Liver (tissue), 9 donors: ENCODE data around the gene DNM3. TPM values are rescaled to one million over a fixed set of nuclear protein-coding genes. Genes with fewer than 3 reads are reported as not detected.

ENCODE experiments used
- DNase-seq: peaks from one replicate; pipeline ENCODE4 v3.0.0-alpha.2; 2017; ENCODE audit warnings: low spot score
- H3K27ac ChIP-seq, 2 donors: one replicate each; pipeline ENCODE4 v1.7.0; 2013; ENCODE audit warnings: inconsistent platforms in 2 of 2, low read length in 2 of 2, control low read depth in 1 of 2, low read depth in 1 of 2, mild to moderate bottlenecking in 1 of 2
- H3K27me3 ChIP-seq, 4 donors: one replicate each; pipeline versions ENCODE4 v1.6.1 to v1.7.0; 2013; ENCODE audit warnings: low read length in 3 of 4, inconsistent platforms in 1 of 4, mild to moderate bottlenecking in 1 of 4, moderate library complexity in 1 of 4; ENCODE audit not compliant: control insufficient read depth in 4 of 4, insufficient read depth in 4 of 4
- H3K36me3 ChIP-seq, 4 donors: one replicate each; pipeline versions ENCODE4 v1.6.1 to v1.7.0; 2013; ENCODE audit warnings: low read length in 3 of 4, mild to moderate bottlenecking in 3 of 4, low read depth in 1 of 4, moderate library complexity in 1 of 4; ENCODE audit not compliant: control insufficient read depth in 4 of 4, insufficient read depth in 3 of 4
- H3K4me1 ChIP-seq, 4 donors: one replicate each; pipeline versions ENCODE4 v1.6.1 to v1.7.0; 2013; ENCODE audit warnings: low read length in 3 of 4, mild to moderate bottlenecking in 3 of 4, moderate library complexity in 1 of 4; ENCODE audit not compliant: control insufficient read depth in 4 of 4, insufficient read depth in 4 of 4
- H3K4me3 ChIP-seq, 3 donors: one replicate each; pipeline versions ENCODE4 v1.6.1 to v1.7.0; 2013; ENCODE audit warnings: low read length in 3 of 3, control low read depth in 1 of 3, low read depth in 1 of 3, mild to moderate bottlenecking in 1 of 3
- H3K9ac ChIP-seq, 2 donors: one replicate each; pipeline ENCODE4 v1.7.0; 2013; ENCODE audit warnings: low read length in 2 of 2, mild to moderate bottlenecking in 2 of 2, moderate library complexity in 2 of 2, control low read depth in 1 of 2, low read depth in 1 of 2
- H3K9me3 ChIP-seq, 4 donors: one replicate each; pipeline versions ENCODE4 v1.6.1 to v1.7.0; 2013; ENCODE audit warnings: low read length in 3 of 4; ENCODE audit not compliant: control insufficient read depth in 4 of 4
- EGR1 ChIP-seq, 2 donors: IDR thresholded peaks; 2 replicates each; pipeline ENCODE4 v1.6.1; 2016 to 2018; ENCODE audit warnings: antibody characterized with exemption in 2 of 2, low read depth in 2 of 2
- FOXA1 ChIP-seq: IDR thresholded peaks from 2 replicates; pipeline ENCODE4 v1.6.1; 2016; ENCODE audit warnings: antibody characterized with exemption
- FOXA2 ChIP-seq: IDR thresholded peaks from 2 replicates; pipeline ENCODE4 v1.6.1; 2016; ENCODE audit warnings: antibody characterized with exemption
- HNF4G ChIP-seq: IDR thresholded peaks from 2 replicates; pipeline ENCODE4 v1.6.1; 2016; ENCODE audit warnings: antibody characterized with exemption
- JUND ChIP-seq, 2 donors: IDR thresholded peaks; 2 replicates each; pipeline ENCODE4 v1.6.1; 2016; ENCODE audit warnings: antibody characterized with exemption in 2 of 2
- RAD21 ChIP-seq, 2 donors: IDR thresholded peaks; 2 replicates each; pipeline ENCODE4 v1.6.1; 2016; ENCODE audit warnings: antibody characterized with exemption in 2 of 2, mild to moderate bottlenecking in 2 of 2
- RXRA ChIP-seq, 2 donors: IDR thresholded peaks; 2 replicates each; pipeline ENCODE4 v1.6.1; 2017 to 2018; ENCODE audit warnings: antibody characterized with exemption in 2 of 2, mild to moderate bottlenecking in 1 of 2
- TAF1 ChIP-seq: conservative IDR thresholded peaks from 2 replicates; pipeline ENCODE4 v1.6.1; 2016; ENCODE audit warnings: antibody characterized with exemption, mild to moderate bottlenecking
- YY1 ChIP-seq: IDR thresholded peaks from 2 replicates; pipeline ENCODE4 v1.6.1; 2016; ENCODE audit warnings: antibody characterized with exemption, mild to moderate bottlenecking
- WGBS: extraction: QIAGEN DNeasy Blood & Tissue Kit; methylation state at CpG from one replicate; pipeline ENCODE4 v1.1.7; 2013; 5-methylcytosine and 5-hydroxymethylcytosine counted together
- polyA plus RNA-seq, 2 donors: library from polyadenylated mRNA; stranded (reverse) in 1 of 2; unstranded in 1 of 2; fragments of 200-250 nt in 1 of 2; fragments of >200 nt in 1 of 2; fragmentation: Nextera tagmentation in 1 of 2; extraction: Ambion mirVana in 1 of 2; gene quantifications; one replicate each; pipeline versions ENCODE4 v1.2.1 to v1.2.3, GENCODE V29; 2013 to 2015
- total RNA-seq, 2 donors: library from RNA; depleted of rRNA; stranded (reverse); fragments of >200 nt; gene quantifications; one replicate each; pipeline ENCODE4 v1.2.3, GENCODE V29; 2014
- TF ChIP-seq, protein P1 (sequence below): fragments of 150-350 bp; IDR thresholded peaks from 2 replicates; pipeline ENCODE4 v1.5.1; 2017; ENCODE audit warnings: improper control_type of control experiment, low read depth, low read length; ENCODE audit not compliant: missing input control
- TF ChIP-seq, protein P2 (sequence below): IDR thresholded peaks from 2 replicates; pipeline ENCODE4 v1.6.1; 2016; ENCODE audit warnings: antibody characterized with exemption, mild to moderate bottlenecking
- TF ChIP-seq, protein P3 (sequence below): IDR thresholded peaks from 2 replicates; pipeline ENCODE4 v1.6.1; 2016; ENCODE audit warnings: antibody characterized with exemption
- donor health status: healthy.
- donor health status: healthy.
- donor health status: healthy.
- donor health status: healthy.
- donor health status: healthy.

The DNM3 gene
- total and polyA plus RNA-seq, 4 donors = 0.08 to 3.2 (median 1.0) TPM

DNA sequence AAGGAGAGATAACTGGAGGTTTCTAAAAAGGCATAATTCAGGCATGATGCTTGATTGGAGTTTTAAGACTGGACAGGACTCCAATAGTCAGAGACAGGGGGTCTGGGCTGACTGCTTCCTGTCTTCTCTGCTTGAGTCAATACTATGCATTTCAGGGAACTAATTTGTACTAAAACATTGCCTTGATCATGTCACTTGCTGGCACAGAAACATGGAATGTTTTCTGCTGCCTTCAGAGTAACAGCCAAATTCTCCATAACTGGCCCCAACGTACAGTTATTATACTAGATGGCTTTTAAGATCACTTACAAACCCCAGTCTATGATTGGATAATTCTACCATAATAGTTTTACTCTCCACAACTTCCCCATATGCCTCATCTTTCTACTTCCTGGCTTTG is 247.0 kb downstream of the DNM3 start:
- Histone ChIP-seq H3K27me3 (no peaks in the 10 kb centered on the region), H3K4me1 (no peaks in the 10 kb centered on the region), H3K36me3 (no peaks in the 10 kb centered on the region), H3K9me3 (no peaks in the 10 kb centered on the region), H3K9ac (no peak overlapping the region), H3K4me3 (no peak overlapping the region), H3K27ac (no peak overlapping the region)
- no peak for DNase-seq
- WGBS = 74% methylated on average over 1 of the region's 1 CpG
- no peak for TF ChIP-seq FOXA1
- no peak for TF ChIP-seq RAD21 (IDR thresholded peaks at IDR 0.05)
- no peak for TF ChIP-seq YY1
- TF ChIP-seq TAF1 = no peak
- no peak for TF ChIP-seq JUND (IDR thresholded peaks at IDR 0.05)
- no peak for TF ChIP-seq HNF4G

DNA sequence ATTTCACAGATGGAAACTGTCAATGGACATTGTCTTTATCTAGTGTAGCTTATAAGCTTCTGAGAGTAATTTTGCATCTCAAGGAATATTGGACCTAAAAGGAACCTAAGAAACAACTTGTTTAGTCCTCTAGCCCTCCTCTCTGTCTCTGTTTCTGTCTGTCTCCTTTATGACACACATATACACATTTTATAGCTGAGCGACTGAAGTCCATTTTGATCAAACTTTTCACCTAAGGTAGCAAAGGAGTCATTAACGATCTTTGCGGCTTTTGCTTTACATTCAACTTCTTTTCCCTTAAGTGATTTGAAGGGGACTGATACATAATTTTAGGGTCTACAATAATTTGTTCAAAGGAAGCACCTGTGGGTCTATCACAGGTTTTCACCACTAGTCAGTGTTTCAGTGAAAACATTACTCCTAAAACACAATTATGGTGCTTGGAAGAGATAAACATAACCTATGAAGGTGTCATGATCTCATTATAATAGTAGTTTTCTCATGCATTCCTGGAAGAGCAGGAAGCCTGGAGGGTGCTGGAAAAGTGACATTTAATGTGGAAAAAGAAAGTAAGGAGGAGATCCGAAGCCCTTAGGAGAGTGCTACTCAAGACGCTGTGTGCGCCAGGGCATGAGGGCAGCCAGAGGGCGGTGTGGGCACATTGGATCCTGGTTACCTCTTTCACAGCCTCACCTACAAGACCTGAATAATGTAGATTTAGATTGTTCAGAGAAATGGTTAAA is 248.6 kb downstream of the DNM3 start:
- Histone ChIP-seq H3K4me1 (no peaks in the 10 kb centered on the region), H3K4me3 (no peak overlapping the region), H3K27me3 (no peaks in the 10 kb centered on the region), H3K9ac (no peak overlapping the region), H3K36me3 (no peaks in the 10 kb centered on the region), H3K9me3 (no peaks in the 10 kb centered on the region), H3K27ac (no peak overlapping the region)
- TF ChIP-seq, protein P1, sequence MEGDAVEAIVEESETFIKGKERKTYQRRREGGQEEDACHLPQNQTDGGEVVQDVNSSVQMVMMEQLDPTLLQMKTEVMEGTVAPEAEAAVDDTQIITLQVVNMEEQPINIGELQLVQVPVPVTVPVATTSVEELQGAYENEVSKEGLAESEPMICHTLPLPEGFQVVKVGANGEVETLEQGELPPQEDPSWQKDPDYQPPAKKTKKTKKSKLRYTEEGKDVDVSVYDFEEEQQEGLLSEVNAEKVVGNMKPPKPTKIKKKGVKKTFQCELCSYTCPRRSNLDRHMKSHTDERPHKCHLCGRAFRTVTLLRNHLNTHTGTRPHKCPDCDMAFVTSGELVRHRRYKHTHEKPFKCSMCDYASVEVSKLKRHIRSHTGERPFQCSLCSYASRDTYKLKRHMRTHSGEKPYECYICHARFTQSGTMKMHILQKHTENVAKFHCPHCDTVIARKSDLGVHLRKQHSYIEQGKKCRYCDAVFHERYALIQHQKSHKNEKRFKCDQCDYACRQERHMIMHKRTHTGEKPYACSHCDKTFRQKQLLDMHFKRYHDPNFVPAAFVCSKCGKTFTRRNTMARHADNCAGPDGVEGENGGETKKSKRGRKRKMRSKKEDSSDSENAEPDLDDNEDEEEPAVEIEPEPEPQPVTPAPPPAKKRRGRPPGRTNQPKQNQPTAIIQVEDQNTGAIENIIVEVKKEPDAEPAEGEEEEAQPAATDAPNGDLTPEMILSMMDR = peak; percentile 54
- TF ChIP-seq, protein P2, sequence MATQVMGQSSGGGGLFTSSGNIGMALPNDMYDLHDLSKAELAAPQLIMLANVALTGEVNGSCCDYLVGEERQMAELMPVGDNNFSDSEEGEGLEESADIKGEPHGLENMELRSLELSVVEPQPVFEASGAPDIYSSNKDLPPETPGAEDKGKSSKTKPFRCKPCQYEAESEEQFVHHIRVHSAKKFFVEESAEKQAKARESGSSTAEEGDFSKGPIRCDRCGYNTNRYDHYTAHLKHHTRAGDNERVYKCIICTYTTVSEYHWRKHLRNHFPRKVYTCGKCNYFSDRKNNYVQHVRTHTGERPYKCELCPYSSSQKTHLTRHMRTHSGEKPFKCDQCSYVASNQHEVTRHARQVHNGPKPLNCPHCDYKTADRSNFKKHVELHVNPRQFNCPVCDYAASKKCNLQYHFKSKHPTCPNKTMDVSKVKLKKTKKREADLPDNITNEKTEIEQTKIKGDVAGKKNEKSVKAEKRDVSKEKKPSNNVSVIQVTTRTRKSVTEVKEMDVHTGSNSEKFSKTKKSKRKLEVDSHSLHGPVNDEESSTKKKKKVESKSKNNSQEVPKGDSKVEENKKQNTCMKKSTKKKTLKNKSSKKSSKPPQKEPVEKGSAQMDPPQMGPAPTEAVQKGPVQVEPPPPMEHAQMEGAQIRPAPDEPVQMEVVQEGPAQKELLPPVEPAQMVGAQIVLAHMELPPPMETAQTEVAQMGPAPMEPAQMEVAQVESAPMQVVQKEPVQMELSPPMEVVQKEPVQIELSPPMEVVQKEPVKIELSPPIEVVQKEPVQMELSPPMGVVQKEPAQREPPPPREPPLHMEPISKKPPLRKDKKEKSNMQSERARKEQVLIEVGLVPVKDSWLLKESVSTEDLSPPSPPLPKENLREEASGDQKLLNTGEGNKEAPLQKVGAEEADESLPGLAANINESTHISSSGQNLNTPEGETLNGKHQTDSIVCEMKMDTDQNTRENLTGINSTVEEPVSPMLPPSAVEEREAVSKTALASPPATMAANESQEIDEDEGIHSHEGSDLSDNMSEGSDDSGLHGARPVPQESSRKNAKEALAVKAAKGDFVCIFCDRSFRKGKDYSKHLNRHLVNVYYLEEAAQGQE = no peak
- peak; percentile 76 to 83 for TF ChIP-seq RAD21 (IDR thresholded peaks at IDR 0.05)
- 59% methylated on average over 7 of the region's 7 CpGs for WGBS
- peak; percentile 38 for DNase-seq

DNA sequence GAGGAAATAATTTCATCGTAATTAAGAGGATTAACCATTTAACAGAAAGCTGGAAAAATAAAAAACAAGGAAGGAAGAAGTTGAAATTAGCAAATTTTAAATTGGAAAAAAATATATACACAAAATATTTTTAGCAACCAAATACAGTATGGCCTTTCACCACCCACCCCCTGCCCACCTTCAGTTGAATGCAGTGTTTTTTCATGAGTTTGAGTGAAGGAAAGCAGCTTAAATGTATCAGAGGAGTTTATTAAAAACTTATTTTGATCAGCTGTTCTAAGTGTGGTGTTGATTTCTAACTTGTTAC is 249.2 kb downstream of the DNM3 start:
- Histone ChIP-seq H3K36me3 (no peaks in the 10 kb centered on the region), H3K27me3 (no peaks in the 10 kb centered on the region), H3K9me3 (no peaks in the 10 kb centered on the region), H3K4me1 (no peaks in the 10 kb centered on the region), H3K9ac (no peak overlapping the region), H3K27ac (no peak overlapping the region), H3K4me3 (no peak overlapping the region)
- WGBS = 21% methylated on average over 1 of the region's 1 CpG
- TF ChIP-seq, protein P3, sequence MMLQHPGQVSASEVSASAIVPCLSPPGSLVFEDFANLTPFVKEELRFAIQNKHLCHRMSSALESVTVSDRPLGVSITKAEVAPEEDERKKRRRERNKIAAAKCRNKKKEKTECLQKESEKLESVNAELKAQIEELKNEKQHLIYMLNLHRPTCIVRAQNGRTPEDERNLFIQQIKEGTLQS = no peak
- TF ChIP-seq JUND (IDR thresholded peaks at IDR 0.05) (no peak), EGR1 (IDR thresholded peaks at IDR 0.05; ENCODE audit: low read depth in 2 of 2) (no peak), FOXA1 (no peak), FOXA2 (no peak), RXRA (IDR thresholded peaks at IDR 0.05) (no peak)
- TF ChIP-seq, protein P1 = no peak
- no peak for DNase-seq
